ENCODE results near the gene C1QTNF2.

- no peak for TF ChIP-seq CTCF (IDR thresholded peaks at IDR 0.05; ENCODE audit: low read depth, low read length, missing input control)
- no peak for TF ChIP-seq GABPA (IDR thresholded peaks at IDR 0.05 in 1 of 2, conservative IDR thresholded peaks at IDR 0.05 in 1 of 2)
- TF ChIP-seq YY1 (IDR thresholded peaks at IDR 0.05) = no peak
- no peak for TF ChIP-seq JUND (IDR thresholded peaks at IDR 0.05)
- no peak for TF ChIP-seq RAD21 (IDR thresholded peaks at IDR 0.05)
- no peak for TF ChIP-seq RXRA (IDR thresholded peaks at IDR 0.05)
- TF ChIP-seq MAX (IDR thresholded peaks at IDR 0.05) = no peak
- TF ChIP-seq ZBTB33 (IDR thresholded peaks at IDR 0.05) = no peak
- no peak for TF ChIP-seq HNF4A (conservative IDR thresholded peaks at IDR 0.05)
- no peak for TF ChIP-seq REST (IDR thresholded peaks at IDR 0.05)
- TF ChIP-seq SP1 (IDR thresholded peaks at IDR 0.05) = no peak
- no peak for TF ChIP-seq FOXA1 (IDR thresholded peaks at IDR 0.05)
Measured at GRCh38 chr5:160385496-160385895, 15.1 kb upstream of the C1QTNF2 start.
